Activated T-cell treated with anti-CD3 and anti-CD28 coated beads, Interleukin-2, amount 50 U/mL, for 24 hours (primary cell): ENCODE data around the gene NARF.
A peak's percentile ranks its signal among the peaks of the same experiment; 100 is the strongest.

Experiments used
- DNase-seq: peaks from one replicate; pipeline ENCODE4 v3.0.0-alpha.2; 2020
- H3K27ac Mint-ChIP-seq: 2 replicates; pipeline ENCODE4 v1.8.0; 2020; ENCODE audit warnings: mild to moderate bottlenecking, mixed read lengths
- H3K27me3 Mint-ChIP-seq: 2 replicates; pipeline ENCODE4 v1.8.0; 2020; ENCODE audit warnings: mixed read lengths
- H3K36me3 Mint-ChIP-seq: 2 replicates; pipeline ENCODE4 v1.8.0; 2020; ENCODE audit warnings: low read depth, mixed read lengths
- H3K4me1 Mint-ChIP-seq: 2 replicates; pipeline ENCODE4 v1.8.0; 2020; ENCODE audit warnings: low read depth, mixed read lengths
- H3K4me3 Mint-ChIP-seq: 2 replicates; pipeline ENCODE4 v1.8.0; 2020; ENCODE audit warnings: mild to moderate bottlenecking, moderate library complexity, mixed read lengths
- H3K9me3 Mint-ChIP-seq: 2 replicates; pipeline ENCODE4 v1.8.0; 2020; ENCODE audit warnings: mixed read lengths

The NARF gene

DNA sequence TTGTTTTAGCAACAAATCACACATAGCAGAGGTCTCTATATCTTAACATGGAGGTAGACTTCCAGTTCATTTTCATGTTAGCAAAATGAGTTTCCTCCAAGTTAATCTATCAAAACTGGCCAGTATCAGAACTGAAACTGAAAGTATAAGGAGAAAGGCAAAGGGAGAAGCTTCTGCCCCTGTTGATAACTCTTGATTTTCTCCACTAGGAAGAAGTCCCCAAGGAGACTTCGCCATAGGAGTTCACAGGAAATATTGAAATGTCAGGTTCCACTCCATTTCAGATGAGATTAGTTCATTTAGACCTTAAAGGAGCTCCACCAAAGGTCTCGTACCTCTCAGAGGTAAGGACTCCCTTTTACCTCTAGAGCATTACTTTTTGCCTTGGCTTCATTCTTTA, 39.0 kb upstream of the NARF start:
- no peaks in the 10 kb centered on the region for H3K27me3 Mint-ChIP-seq
- DNase-seq, result no peak
- H3K27ac Mint-ChIP-seq, result peak overlapping the region; percentile 83
- H3K36me3 Mint-ChIP-seq, result peaks cover 39% of the 10 kb centered on the region
- H3K4me1 Mint-ChIP-seq, result peaks cover 28% of the 10 kb centered on the region
- no peaks in the 10 kb centered on the region for H3K9me3 Mint-ChIP-seq
- H3K4me3 Mint-ChIP-seq, result peak overlapping the region; percentile 81

DNA sequence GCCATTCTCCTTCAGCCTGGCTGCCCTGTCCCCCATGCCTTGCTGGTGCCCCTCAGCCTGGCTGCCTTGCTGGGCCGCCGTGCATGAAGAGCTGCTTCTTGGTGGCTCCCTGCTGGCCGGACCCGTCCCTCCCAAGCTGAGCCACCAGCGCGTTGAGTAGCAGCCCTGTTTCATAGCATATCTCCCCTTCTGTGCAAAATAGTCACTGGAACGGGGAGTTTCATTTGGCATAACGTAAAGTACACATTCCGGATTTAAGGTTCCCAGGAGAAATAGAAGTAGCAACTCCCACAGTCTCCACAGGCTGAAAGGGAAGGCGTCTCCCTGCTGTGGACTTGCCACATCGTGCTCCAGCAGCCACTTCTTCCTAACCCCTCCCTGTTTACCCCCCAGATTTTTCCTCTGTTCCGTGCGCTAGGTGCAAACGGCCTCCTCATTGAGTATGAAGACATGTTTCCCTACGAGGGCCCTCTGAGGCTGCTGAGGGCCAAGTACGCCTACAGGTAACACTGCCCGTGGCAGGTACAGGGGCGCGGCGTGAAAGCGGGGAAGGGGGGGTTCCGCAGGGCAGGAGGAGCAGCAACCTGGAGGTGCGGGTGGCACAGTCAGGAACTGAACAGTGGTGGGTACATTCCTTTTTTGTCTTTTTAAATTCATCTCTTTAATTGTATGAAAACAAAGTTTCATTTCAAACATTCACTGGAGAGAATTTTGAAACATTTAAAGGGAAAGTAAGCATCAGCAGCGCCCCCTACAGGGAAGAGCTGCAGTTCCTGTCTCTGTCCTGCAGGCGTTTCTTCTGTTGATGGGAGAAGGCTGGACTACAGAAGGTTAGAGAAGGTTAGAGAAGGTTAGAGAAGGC, 34.3 kb upstream of the NARF start:
- Mint-ChIP-seq H3K9me3 (no peaks in the 10 kb centered on the region), H3K36me3 (peaks cover 34% of the 10 kb centered on the region), H3K27ac (no peak overlapping the region), H3K27me3 (no peaks in the 10 kb centered on the region), H3K4me3 (no peak overlapping the region), H3K4me1 (peaks cover 17% of the 10 kb centered on the region)
- DNase-seq, result peak; percentile 66

DNA sequence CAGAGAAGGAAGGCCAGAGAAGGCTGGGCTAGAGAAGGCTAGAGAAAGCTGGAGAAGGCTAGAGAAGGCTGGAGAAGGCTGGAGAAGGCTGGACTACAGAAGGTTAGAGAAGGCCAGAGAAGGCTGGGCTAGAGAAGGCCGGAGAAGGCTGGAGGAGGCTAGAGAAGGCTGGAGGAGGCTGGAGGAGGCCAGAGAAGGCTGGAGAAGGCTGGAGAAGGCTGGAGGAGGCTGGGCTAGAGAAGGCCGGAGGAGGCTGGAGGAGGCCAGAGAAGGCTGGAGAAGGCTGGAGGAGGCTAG, 33.7 kb upstream of the NARF start:
- peaks cover 37% of the 10 kb centered on the region for H3K36me3 Mint-ChIP-seq
- peaks cover 16% of the 10 kb centered on the region for H3K4me1 Mint-ChIP-seq
- DNase-seq, result no peak
- no peaks in the 10 kb centered on the region for H3K9me3 Mint-ChIP-seq
- no peak overlapping the region for H3K27ac Mint-ChIP-seq
- no peaks in the 10 kb centered on the region for H3K27me3 Mint-ChIP-seq
- H3K4me3 Mint-ChIP-seq, result no peak overlapping the region

DNA sequence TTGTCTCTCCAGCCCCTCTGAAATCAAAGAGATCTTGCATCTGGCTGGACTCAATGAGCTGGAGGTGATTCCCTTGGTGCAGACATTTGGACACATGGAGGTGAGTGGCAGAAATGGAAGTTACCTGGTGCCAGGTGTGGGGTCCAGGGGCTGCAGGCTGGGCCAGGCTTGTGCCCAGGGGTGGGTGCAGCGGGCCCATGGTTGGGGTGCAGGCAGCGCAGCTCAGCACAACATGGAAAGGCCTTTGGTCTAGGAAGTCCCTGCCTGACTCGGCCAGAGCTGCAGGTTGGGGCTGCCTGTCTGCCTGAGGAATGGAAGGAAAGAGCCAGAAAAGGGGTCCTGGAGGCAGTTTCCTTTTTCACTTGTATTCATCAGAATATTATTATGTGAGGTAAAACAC, 30.0 kb upstream of the NARF start:
- H3K9me3 Mint-ChIP-seq, result no peaks in the 10 kb centered on the region
- no peak overlapping the region for H3K4me3 Mint-ChIP-seq
- no peak overlapping the region for H3K27ac Mint-ChIP-seq
- peaks cover 22% of the 10 kb centered on the region for H3K36me3 Mint-ChIP-seq
- no peak for DNase-seq
- peaks cover 13% of the 10 kb centered on the region for H3K4me1 Mint-ChIP-seq
- H3K27me3 Mint-ChIP-seq, result no peaks in the 10 kb centered on the region

DNA sequence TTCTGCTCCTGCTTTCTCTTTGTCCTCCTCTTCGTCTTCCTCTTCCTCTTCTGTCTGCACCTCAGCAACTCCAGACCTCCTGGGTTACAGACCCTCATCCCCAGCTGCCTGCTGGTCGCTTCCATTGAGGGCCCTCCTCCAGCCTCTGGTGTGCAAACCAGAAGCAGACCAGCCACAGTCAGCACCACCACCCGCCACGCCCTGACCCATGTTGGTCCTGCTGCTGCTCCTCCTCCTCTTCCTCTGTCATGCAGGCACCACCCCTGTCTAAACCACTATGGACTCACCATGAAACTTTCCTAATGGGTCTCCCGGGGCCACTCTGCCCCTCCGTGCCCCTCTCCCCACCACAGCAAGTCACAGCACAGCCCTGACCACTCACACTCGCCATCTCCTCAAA, 28.7 kb upstream of the NARF start:
- Mint-ChIP-seq H3K4me1 (peaks cover 21% of the 10 kb centered on the region), H3K27me3 (no peaks in the 10 kb centered on the region), H3K36me3 (peaks cover 26% of the 10 kb centered on the region), H3K4me3 (no peak overlapping the region), H3K9me3 (no peaks in the 10 kb centered on the region), H3K27ac (no peak overlapping the region)
- DNase-seq, result no peak

DNA sequence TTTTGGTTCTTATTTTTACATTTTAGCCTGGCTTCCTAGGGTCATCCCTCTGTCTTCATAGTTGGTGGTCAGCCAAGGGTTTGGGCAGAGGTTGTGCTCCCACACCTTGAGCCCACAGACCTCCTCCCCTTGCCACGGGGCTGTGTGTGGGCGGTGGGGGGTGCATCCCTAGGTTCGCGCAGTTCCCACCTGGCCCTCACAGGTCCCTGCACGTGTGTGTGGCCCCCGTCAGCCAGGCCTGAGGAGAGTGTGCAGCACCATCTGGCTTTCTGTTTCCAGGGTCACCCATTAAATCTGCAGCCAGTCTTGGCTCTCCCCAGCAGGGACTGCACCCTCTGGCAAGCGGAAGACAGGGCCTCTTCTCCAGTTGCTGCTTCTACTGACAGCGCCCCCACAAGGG, 26.5 kb upstream of the NARF start:
- Mint-ChIP-seq H3K27ac (no peak overlapping the region), H3K9me3 (no peaks in the 10 kb centered on the region), H3K36me3 (peaks cover 33% of the 10 kb centered on the region), H3K4me3 (no peak overlapping the region), H3K27me3 (no peaks in the 10 kb centered on the region), H3K4me1 (peaks cover 24% of the 10 kb centered on the region)
- no peak for DNase-seq

DNA sequence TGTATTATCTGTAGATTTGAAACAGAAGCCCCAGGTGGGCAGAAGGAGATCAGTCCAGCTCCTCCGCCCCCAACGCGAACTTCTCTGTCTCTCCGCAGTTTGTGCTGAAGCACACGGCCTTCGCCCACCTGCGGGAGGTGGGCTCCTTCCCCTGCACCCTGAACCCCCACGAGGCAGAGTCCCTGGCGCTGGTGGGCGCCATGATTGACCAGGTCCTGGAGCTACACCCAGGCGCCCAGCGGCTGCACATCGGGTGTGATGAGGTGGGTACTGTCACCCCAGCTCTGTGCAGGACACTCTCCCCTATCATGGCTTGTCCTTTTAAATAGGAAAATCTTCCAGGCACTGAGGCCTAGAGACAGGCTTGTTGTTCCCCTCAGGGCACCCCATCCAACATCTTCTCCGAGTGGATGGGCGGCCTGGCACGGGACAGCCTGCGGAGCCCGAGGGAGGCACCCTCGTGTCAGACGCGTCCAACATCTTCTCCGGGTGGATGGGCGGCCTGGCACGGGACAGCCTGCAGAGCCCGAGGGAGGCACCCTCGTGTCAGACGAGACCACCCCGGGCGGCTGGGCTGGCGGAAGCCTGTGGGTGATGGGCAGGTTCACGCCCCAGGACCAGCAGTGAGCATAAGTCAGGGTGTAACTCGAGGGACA, 24.9 kb upstream of the NARF start:
- no peak for DNase-seq
- Mint-ChIP-seq H3K36me3 (peaks cover 39% of the 10 kb centered on the region), H3K4me3 (no peak overlapping the region), H3K9me3 (no peaks in the 10 kb centered on the region), H3K27ac (peak overlapping the region; percentile 57), H3K4me1 (peaks cover 20% of the 10 kb centered on the region), H3K27me3 (no peaks in the 10 kb centered on the region)

DNA sequence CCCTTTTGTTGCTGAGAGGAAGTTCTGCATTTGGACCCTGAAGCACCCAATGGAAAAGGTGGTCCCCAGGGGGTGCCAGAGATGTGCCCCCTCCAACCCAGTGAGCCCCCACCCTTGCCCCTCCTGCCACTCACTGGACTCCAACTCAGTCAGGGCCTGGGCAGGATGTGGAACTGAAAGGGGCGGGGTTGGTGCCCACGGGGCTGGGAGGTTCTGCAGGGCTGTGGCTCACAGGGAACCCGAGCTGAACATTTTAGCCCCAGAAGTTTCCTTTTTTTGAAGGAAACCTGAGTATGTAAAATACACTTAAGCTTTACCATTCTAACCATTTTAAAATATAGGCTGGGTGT, 24.4 kb upstream of the NARF start:
- H3K4me1 Mint-ChIP-seq, result peaks cover 19% of the 10 kb centered on the region
- DNase-seq, result peak; percentile 51
- H3K27ac Mint-ChIP-seq, result peak overlapping the region; percentile 57
- no peaks in the 10 kb centered on the region for H3K9me3 Mint-ChIP-seq
- peaks cover 39% of the 10 kb centered on the region for H3K36me3 Mint-ChIP-seq
- H3K4me3 Mint-ChIP-seq, result no peak overlapping the region
- no peaks in the 10 kb centered on the region for H3K27me3 Mint-ChIP-seq

DNA sequence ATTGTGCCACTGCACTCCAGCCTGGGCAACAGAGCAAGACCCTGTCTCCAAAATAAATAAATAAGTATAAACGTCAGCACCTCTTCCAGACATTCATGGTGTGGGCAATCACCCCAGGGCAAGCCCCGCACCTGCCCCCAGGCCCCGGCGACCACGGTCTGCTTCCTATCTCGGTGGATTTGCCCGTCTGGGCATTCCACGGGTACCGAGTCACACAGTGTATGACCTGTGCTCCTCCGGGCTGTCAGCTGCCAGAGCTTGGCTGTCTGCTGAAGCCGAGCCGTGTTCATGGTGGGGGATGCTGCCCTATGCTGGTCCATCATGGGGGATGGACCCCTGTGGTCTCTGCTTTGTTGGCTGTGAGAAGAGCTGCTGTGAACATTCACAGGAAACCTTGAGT, 23.4 kb upstream of the NARF start:
- Mint-ChIP-seq H3K4me1 (peaks cover 11% of the 10 kb centered on the region), H3K36me3 (peaks cover 30% of the 10 kb centered on the region), H3K4me3 (no peak overlapping the region), H3K27ac (peak overlapping the region; percentile 50), H3K27me3 (no peaks in the 10 kb centered on the region), H3K9me3 (no peaks in the 10 kb centered on the region)
- no peak for DNase-seq

DNA sequence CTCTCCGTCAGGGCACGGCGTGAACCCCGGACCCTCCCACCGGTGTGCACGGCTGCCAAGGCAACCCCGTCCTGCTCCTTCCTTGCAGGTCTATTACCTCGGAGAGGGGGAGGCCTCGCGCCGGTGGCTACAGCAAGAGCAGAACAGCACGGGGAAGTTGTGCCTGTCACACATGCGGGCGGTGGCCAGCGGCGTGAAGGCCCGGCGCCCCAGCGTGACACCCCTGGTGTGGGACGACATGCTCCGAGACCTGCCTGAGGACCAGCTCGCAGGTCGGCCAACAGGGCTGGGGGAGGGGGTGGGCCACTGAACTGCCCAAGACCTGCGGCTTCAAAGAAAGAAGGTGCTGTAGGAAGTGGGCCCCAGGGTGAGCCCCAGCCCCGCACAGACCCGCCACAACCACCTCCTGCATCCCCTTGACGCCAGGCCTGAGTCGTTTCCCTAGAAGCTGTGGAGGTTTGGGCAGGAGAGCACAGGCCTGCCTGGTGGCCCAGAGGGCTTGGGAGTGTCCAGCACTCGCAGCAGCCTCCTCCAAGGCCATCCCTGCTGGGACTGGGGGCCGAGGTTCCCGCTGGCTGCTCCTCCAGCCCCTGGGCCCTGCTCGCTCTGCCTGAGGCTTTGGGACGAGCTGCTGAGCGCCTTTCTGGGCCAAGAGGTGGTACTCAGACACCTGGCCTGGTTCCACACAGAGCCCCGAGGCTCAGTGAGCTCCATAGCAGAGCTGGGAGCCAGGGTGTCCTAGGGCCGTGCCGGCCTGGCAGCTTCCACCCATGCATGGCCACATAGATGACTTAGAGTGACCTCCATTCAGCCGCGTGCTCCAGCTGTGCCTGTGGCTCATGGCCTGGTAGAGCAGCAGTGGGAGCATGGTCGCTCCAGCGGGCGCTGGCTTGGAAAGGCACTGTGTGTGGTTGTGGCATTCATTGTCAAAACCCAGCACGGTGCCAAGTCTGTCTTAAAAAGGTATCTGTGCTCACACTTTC, 22.6 kb upstream of the NARF start:
- H3K4me1 Mint-ChIP-seq, result peaks cover 10% of the 10 kb centered on the region
- H3K4me3 Mint-ChIP-seq, result no peak overlapping the region
- no peak overlapping the region for H3K27ac Mint-ChIP-seq
- peaks cover 33% of the 10 kb centered on the region for H3K36me3 Mint-ChIP-seq
- H3K27me3 Mint-ChIP-seq, result no peaks in the 10 kb centered on the region
- no peak for DNase-seq
- H3K9me3 Mint-ChIP-seq, result no peaks in the 10 kb centered on the region

DNA sequence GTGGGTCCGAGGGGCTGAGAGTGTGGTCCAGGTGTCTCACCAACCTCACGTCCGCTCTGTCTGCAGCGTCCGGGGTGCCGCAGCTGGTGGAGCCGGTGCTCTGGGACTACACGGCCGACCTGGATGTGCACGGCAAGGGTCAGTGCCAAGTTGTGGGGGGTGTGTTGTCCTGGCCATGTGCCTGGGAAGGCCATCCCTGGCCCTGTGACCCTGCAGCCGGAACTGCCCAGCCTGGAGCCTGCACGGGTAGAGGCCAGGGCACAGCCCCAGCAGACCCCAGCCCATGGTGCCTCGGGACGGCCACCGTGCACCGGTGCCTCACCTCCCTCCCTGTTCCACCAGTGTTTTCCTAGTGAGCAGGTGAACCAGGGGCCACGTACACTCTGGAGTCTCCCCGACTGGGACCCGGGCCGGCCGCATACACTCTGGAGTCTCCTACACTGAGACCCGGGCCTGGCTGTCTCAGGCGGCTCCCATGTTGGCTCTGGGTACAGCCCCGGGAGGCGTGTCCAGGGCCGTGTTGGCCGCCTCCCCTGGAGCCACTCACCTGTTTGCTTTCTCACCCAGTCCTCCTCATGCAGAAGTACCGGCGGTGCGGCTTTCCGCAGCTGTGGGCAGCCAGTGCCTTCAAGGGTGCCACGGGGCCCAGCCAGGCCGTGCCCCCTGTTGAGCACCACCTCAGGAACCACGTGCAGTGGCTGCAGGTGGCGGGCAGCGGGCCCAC, 21.8 kb upstream of the NARF start:
- H3K9me3 Mint-ChIP-seq, result no peaks in the 10 kb centered on the region
- no peak overlapping the region for H3K27ac Mint-ChIP-seq
- H3K36me3 Mint-ChIP-seq, result peaks cover 33% of the 10 kb centered on the region
- no peaks in the 10 kb centered on the region for H3K27me3 Mint-ChIP-seq
- no peak overlapping the region for H3K4me3 Mint-ChIP-seq
- DNase-seq, result no peak
- H3K4me1 Mint-ChIP-seq, result peaks cover 10% of the 10 kb centered on the region

DNA sequence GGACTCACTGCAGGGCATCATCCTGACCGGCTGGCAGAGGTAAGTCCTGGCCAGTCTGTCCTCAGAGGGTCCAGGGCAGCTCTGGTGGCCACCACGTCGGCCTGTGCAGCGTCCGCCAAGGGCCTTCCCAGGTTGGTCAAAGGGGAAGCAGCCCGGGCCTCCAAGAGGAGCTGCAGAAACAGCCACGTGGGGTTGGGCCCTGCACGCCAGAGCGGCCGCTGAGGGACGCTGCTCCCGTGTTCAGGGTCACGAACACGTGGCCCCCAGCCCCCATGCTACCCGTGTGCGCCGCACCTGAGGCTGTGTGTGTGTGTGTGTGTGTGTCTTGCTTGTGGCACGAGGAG, 21.2 kb upstream of the NARF start:
- Mint-ChIP-seq H3K9me3 (no peaks in the 10 kb centered on the region), H3K27me3 (no peaks in the 10 kb centered on the region), H3K36me3 (peaks cover 33% of the 10 kb centered on the region), H3K27ac (peak overlapping the region; percentile 63), H3K4me3 (no peak overlapping the region), H3K4me1 (peaks cover 10% of the 10 kb centered on the region)
- no peak for DNase-seq

DNA sequence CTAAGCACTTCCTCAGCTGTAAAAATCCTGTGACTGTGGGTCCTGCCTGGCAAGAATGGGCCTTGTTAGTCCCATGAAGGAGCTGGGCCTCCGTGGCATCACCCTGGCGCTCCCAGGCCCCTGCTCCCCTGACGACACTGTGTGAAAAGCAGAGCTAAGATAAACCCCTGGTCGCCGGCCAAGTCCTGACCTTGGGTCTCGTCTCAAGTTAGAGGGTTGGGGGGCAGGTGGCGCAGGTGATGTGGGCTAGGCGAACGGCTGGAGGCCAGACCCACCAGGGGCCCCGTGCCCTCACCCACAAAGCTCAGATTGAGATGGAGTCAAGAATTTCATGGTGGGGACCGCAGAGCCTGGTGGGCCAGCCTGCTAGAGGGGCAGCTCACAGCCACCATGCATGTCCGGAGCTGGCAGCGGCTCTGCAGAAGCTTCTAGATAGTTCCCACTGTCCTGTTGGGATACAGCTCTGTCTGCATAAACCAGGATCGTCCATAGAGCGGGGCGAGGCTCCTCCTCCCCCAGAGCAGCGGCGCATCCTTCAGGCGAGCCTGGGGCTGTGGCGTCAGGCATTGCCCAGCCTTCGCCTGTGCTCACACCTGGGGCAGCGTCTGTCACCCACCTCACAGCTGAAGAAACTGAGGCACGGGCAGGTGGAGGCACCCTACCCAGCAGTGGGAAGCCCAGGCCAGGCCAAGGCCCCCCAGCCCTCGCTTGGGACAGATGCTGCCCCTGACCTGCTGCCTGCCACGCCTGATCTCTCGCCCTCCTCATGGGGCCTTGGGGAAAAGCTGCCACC, 19.9 kb upstream of the NARF start:
- Mint-ChIP-seq H3K9me3 (no peaks in the 10 kb centered on the region), H3K36me3 (peaks cover 46% of the 10 kb centered on the region), H3K27ac (peak overlapping the region; percentile 52), H3K27me3 (no peaks in the 10 kb centered on the region), H3K4me1 (peaks cover 10% of the 10 kb centered on the region), H3K4me3 (no peak overlapping the region)
- DNase-seq, result peak; percentile 32
